ENCODE results near the gene FBXW8.

FBXW8 gene

GRCh38 chr12:116887897-116888296, 22.9 kb upstream of the FBXW8 start:
- no peak overlapping the region for H3K4me3 ChIP-seq (ENCODE audit: low read depth, low read length)
- H3K27me3 ChIP-seq (ENCODE audit: insufficient read depth, low read length), result peaks cover 45% of the 10 kb centered on the region
- no peaks in the 10 kb centered on the region for H3K4me1 ChIP-seq (ENCODE audit: control insufficient read depth, insufficient read depth, low read length, unreplicated experiment)
- H3K27ac ChIP-seq (ENCODE audit: low read depth, low read length), result no peak overlapping the region
- no peaks in the 10 kb centered on the region for H3K79me2 ChIP-seq (ENCODE audit: control insufficient read depth, insufficient read depth, low read length, unreplicated experiment)
- no peak overlapping the region for H2AFZ ChIP-seq (ENCODE audit: low read length, unreplicated experiment)
- no peaks in the 10 kb centered on the region for H3K36me3 ChIP-seq (ENCODE audit: insufficient read depth, low read length)

GRCh38 chr12:116890330-116890729, 20.4 kb upstream of the FBXW8 start:
- no peaks in the 10 kb centered on the region for H3K79me2 ChIP-seq (ENCODE audit: control insufficient read depth, insufficient read depth, low read length, unreplicated experiment)
- no peaks in the 10 kb centered on the region for H3K36me3 ChIP-seq (ENCODE audit: insufficient read depth, low read length)
- no peak overlapping the region for H3K27ac ChIP-seq (ENCODE audit: low read depth, low read length)
- H3K4me3 ChIP-seq (ENCODE audit: low read depth, low read length), result no peak overlapping the region
- no peak overlapping the region for H2AFZ ChIP-seq (ENCODE audit: low read length, unreplicated experiment)
- no peaks in the 10 kb centered on the region for H3K4me1 ChIP-seq (ENCODE audit: control insufficient read depth, insufficient read depth, low read length, unreplicated experiment)
- H3K27me3 ChIP-seq (ENCODE audit: insufficient read depth, low read length), result peaks cover 32% of the 10 kb centered on the region

GRCh38 chr12:116891019-116891418, 19.7 kb upstream of the FBXW8 start:
- peaks cover 36% of the 10 kb centered on the region for H3K27me3 ChIP-seq (ENCODE audit: insufficient read depth, low read length)
- no peak overlapping the region for H3K4me3 ChIP-seq (ENCODE audit: low read depth, low read length)
- H3K79me2 ChIP-seq (ENCODE audit: control insufficient read depth, insufficient read depth, low read length, unreplicated experiment), result no peaks in the 10 kb centered on the region
- H3K36me3 ChIP-seq (ENCODE audit: insufficient read depth, low read length), result no peaks in the 10 kb centered on the region
- no peak overlapping the region for H3K27ac ChIP-seq (ENCODE audit: low read depth, low read length)
- no peaks in the 10 kb centered on the region for H3K4me1 ChIP-seq (ENCODE audit: control insufficient read depth, insufficient read depth, low read length, unreplicated experiment)
- H2AFZ ChIP-seq (ENCODE audit: low read length, unreplicated experiment), result no peak overlapping the region

DNA sequence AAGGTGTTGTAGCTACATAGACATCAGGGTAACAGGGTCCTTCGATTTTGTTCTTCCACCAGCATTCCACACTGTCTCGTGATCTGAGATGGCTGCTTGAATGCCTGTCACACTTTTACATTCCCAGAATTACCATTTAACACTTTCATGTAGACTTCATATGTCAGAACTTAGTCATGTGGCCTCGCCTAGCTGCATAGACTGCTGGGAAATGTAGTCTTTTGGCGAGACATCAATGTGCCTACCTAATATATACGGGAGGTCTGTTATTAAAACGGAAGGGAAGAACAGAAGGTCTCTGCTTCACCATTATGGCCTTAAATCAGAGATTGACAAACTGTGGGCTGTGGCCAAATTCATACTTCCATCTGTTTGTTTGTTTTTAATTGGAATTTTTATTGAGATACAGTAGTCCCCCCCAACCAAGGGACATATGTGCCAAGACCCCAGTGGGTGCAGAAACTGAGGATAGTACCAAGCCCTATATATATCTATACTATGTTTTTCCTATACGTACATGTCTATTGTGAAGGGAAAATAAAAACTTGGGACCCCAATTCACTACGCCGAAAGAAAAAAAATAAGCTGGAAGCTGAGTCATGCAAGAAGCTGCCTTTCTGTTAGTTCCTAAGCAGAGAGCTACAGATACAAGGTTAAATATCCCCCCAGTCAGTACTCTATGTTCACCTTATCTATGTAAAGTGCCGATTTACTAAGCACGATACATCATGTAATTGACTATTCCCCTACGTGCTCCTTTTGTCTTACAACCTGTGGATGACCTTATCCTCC, 18.2 kb upstream of the FBXW8 start:
- H3K27me3 ChIP-seq (ENCODE audit: insufficient read depth, low read length), result peaks cover 41% of the 10 kb centered on the region
- H3K4me1 ChIP-seq (ENCODE audit: control insufficient read depth, insufficient read depth, low read length, unreplicated experiment), result no peaks in the 10 kb centered on the region
- no peaks in the 10 kb centered on the region for H3K36me3 ChIP-seq (ENCODE audit: insufficient read depth, low read length)
- H3K79me2 ChIP-seq (ENCODE audit: control insufficient read depth, insufficient read depth, low read length, unreplicated experiment), result no peaks in the 10 kb centered on the region
- H3K4me3 ChIP-seq (ENCODE audit: low read depth, low read length), result no peak overlapping the region
- H2AFZ ChIP-seq (ENCODE audit: low read length, unreplicated experiment), result no peak overlapping the region
- H3K27ac ChIP-seq (ENCODE audit: low read depth, low read length), result no peak overlapping the region

DNA sequence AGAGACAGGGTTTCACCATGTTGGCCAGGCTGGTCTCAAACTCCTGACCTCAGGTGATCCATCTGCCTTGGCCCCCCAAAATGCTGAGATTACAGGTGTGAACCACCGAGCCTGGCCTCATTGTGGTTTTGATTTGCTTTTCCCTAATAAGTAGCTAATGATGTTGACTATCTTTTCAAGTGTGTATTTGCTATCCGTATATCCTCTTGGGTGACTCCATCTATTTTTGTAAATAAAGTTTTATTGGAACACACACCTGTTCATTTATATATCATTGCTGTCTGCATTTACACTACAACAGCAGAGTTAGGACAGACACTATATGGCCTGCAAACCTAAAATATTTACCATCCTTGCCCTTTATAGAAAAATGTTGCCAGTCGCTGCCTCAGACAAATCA, 15.8 kb upstream of the FBXW8 start:
- H3K4me3 ChIP-seq (ENCODE audit: low read depth, low read length), result no peak overlapping the region
- no peak overlapping the region for H3K27ac ChIP-seq (ENCODE audit: low read depth, low read length)
- H3K4me1 ChIP-seq (ENCODE audit: control insufficient read depth, insufficient read depth, low read length, unreplicated experiment), result no peaks in the 10 kb centered on the region
- no peak overlapping the region for H2AFZ ChIP-seq (ENCODE audit: low read length, unreplicated experiment)
- no peaks in the 10 kb centered on the region for H3K79me2 ChIP-seq (ENCODE audit: control insufficient read depth, insufficient read depth, low read length, unreplicated experiment)
- H3K27me3 ChIP-seq (ENCODE audit: insufficient read depth, low read length), result peaks cover 53% of the 10 kb centered on the region
- H3K36me3 ChIP-seq (ENCODE audit: insufficient read depth, low read length), result no peaks in the 10 kb centered on the region

DNA sequence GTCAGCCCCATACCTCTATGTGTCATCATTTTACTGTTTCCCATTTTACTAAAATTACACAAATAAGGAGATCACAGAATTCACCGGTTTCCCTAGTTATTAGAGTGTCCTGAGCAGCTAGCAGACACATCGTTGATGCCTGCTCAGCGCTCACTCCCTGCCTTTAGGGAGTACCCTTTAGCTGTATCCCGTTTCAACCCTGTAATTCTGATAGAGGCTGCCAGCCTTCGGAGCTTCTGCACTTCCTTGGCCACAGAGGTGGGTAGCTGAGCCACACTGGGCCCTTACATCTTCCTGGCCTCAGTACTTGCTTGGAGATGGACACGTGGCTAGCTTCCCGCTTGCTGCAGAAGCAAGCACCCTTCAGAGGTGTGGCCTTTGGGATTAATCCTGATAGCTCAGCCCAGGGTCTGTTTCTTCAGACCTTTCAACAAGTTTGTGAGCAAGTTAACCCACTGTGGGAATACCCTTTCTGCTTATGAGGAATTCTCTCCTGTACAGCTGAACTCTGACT, 14.3 kb upstream of the FBXW8 start:
- Histone ChIP-seq H3K4me1 (ENCODE audit: control insufficient read depth, insufficient read depth, low read length, unreplicated experiment) (no peaks in the 10 kb centered on the region), H2AFZ (ENCODE audit: low read length, unreplicated experiment) (no peak overlapping the region), H3K79me2 (ENCODE audit: control insufficient read depth, insufficient read depth, low read length, unreplicated experiment) (no peaks in the 10 kb centered on the region), H3K4me3 (ENCODE audit: low read depth, low read length) (no peak overlapping the region), H3K36me3 (ENCODE audit: insufficient read depth, low read length) (no peaks in the 10 kb centered on the region), H3K27ac (ENCODE audit: low read depth, low read length) (no peak overlapping the region), H3K27me3 (ENCODE audit: insufficient read depth, low read length) (peaks cover 63% of the 10 kb centered on the region)

- no peak overlapping the region for H3K27ac ChIP-seq (ENCODE audit: low read depth, low read length)
- H2AFZ ChIP-seq (ENCODE audit: low read length, unreplicated experiment), result no peak overlapping the region
- no peaks in the 10 kb centered on the region for H3K79me2 ChIP-seq (ENCODE audit: control insufficient read depth, insufficient read depth, low read length, unreplicated experiment)
- no peaks in the 10 kb centered on the region for H3K4me1 ChIP-seq (ENCODE audit: control insufficient read depth, insufficient read depth, low read length, unreplicated experiment)
- peaks cover 71% of the 10 kb centered on the region for H3K27me3 ChIP-seq (ENCODE audit: insufficient read depth, low read length)
- H3K4me3 ChIP-seq (ENCODE audit: low read depth, low read length), result no peak overlapping the region
- H3K36me3 ChIP-seq (ENCODE audit: insufficient read depth, low read length), result no peaks in the 10 kb centered on the region
Measured at GRCh38 chr12:116897476-116897875, 13.3 kb upstream of the FBXW8 start.

DNA sequence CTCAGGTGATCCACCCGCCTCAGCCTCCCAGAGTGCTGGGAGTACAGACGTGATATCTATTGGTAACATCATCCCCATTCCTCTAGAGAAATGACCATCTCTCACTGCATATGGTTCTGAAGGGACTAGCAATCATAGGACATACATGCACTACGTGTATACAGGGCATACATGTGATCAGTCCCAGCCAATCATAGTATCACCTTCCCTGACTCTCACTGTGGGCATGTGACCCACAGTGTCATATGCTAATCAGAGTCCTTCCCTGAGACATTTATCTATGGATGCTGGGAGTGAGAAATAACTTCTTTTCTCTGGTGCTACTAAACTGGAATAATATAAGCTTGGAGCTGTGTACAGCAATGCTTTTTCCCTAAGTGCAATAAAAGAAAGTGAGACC, 12.1 kb upstream of the FBXW8 start:
- H3K27me3 ChIP-seq (ENCODE audit: insufficient read depth, low read length), result peaks cover 75% of the 10 kb centered on the region
- H3K36me3 ChIP-seq (ENCODE audit: insufficient read depth, low read length), result no peaks in the 10 kb centered on the region
- no peak overlapping the region for H3K27ac ChIP-seq (ENCODE audit: low read depth, low read length)
- no peaks in the 10 kb centered on the region for H3K79me2 ChIP-seq (ENCODE audit: control insufficient read depth, insufficient read depth, low read length, unreplicated experiment)
- H3K4me1 ChIP-seq (ENCODE audit: control insufficient read depth, insufficient read depth, low read length, unreplicated experiment), result no peaks in the 10 kb centered on the region
- no peak overlapping the region for H2AFZ ChIP-seq (ENCODE audit: low read length, unreplicated experiment)
- H3K4me3 ChIP-seq (ENCODE audit: low read depth, low read length), result no peak overlapping the region

DNA sequence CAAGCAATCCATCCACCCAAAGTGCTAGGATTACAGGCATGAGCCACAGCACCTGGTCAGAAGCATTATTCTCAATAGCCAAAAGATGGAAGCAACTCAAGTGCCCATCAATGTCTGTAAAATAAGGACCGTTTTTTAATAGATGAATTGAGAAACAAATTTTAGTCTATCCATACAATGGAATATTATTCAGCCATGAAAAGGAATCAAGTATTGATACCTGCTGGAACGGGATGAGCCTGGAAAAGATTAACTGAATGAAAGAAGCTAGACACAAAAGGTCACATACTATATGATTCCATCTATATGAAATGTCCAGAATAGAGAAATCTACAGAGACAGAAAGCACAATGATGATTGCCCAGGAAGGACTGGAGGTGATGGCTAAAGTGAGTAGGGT, 9.1 kb upstream of the FBXW8 start:
- no peaks in the 10 kb centered on the region for H3K79me2 ChIP-seq (ENCODE audit: control insufficient read depth, insufficient read depth, low read length, unreplicated experiment)
- no peaks in the 10 kb centered on the region for H3K36me3 ChIP-seq (ENCODE audit: insufficient read depth, low read length)
- H3K4me3 ChIP-seq (ENCODE audit: low read depth, low read length), result no peak overlapping the region
- no peaks in the 10 kb centered on the region for H3K4me1 ChIP-seq (ENCODE audit: control insufficient read depth, insufficient read depth, low read length, unreplicated experiment)
- H3K27ac ChIP-seq (ENCODE audit: low read depth, low read length), result no peak overlapping the region
- H2AFZ ChIP-seq (ENCODE audit: low read length, unreplicated experiment), result no peak overlapping the region
- H3K27me3 ChIP-seq (ENCODE audit: insufficient read depth, low read length), result peaks cover 83% of the 10 kb centered on the region

- Histone ChIP-seq H3K27ac (ENCODE audit: low read depth, low read length) (no peak overlapping the region), H3K27me3 (ENCODE audit: insufficient read depth, low read length) (peaks cover 74% of the 10 kb centered on the region), H3K4me3 (ENCODE audit: low read depth, low read length) (no peak overlapping the region), H2AFZ (ENCODE audit: low read length, unreplicated experiment) (no peak overlapping the region), H3K4me1 (ENCODE audit: control insufficient read depth, insufficient read depth, low read length, unreplicated experiment) (no peaks in the 10 kb centered on the region), H3K79me2 (ENCODE audit: control insufficient read depth, insufficient read depth, low read length, unreplicated experiment) (no peaks in the 10 kb centered on the region), H3K36me3 (ENCODE audit: insufficient read depth, low read length) (no peaks in the 10 kb centered on the region)
Measured at GRCh38 chr12:116903818-116904217, 6.9 kb upstream of the FBXW8 start.

GRCh38 chr12:116906285-116906684, 4.5 kb upstream of the FBXW8 start:
- Histone ChIP-seq H3K4me1 (ENCODE audit: control insufficient read depth, insufficient read depth, low read length, unreplicated experiment) (no peaks in the 10 kb centered on the region), H3K27ac (ENCODE audit: low read depth, low read length) (no peak overlapping the region), H3K79me2 (ENCODE audit: control insufficient read depth, insufficient read depth, low read length, unreplicated experiment) (peaks cover 1% of the 10 kb centered on the region), H2AFZ (ENCODE audit: low read length, unreplicated experiment) (no peak overlapping the region), H3K4me3 (ENCODE audit: low read depth, low read length) (no peak overlapping the region), H3K36me3 (ENCODE audit: insufficient read depth, low read length) (no peaks in the 10 kb centered on the region), H3K27me3 (ENCODE audit: insufficient read depth, low read length) (peaks cover 49% of the 10 kb centered on the region)
